HepG2 (cell line): ENCODE data around the gene EIF1. TPM values are rescaled to one million over a fixed set of nuclear protein-coding genes. Genes with fewer than 3 reads are reported as not detected.

Source experiments
- DR1 ChIP-seq: sonication (generic); formaldehyde crosslinking; IDR thresholded peaks from 2 replicates; pipeline ENCODE4 v1.8.0; 2021; ENCODE audit warnings: mild to moderate bottlenecking, missing genetic modification reagents, inconsistent platforms
- ELF3 ChIP-seq: IDR thresholded peaks from 2 replicates; pipeline ENCODE4 v1.6.1; 2016; ENCODE audit warnings: missing genetic modification reagents, missing compliant biosample characterization
- FLYWCH1 ChIP-seq: sonication (generic); formaldehyde crosslinking; IDR thresholded peaks from 2 replicates; pipeline ENCODE4 v1.8.1; 2023; ENCODE audit warnings: mild to moderate bottlenecking, missing genetic modification reagents
- KMT2A ChIP-seq: sonication (generic); formaldehyde crosslinking; IDR thresholded peaks from 2 replicates; pipeline ENCODE4 v1.4.0; 2020; ENCODE audit warnings: missing genetic modification reagents
- MED1 ChIP-seq: sonication (generic); formaldehyde crosslinking; IDR thresholded peaks from 2 replicates; pipeline ENCODE4 v1.4.0; 2020; ENCODE audit warnings: missing genetic modification reagents
- PRPF4 ChIP-seq: fragments of 200-400 bp; formaldehyde crosslinking; IDR thresholded peaks from 2 replicates; pipeline ENCODE4 v1.6.1; 2016; ENCODE audit warnings: low read length, low read depth; ENCODE audit not compliant: poor library complexity, severe bottlenecking
- REL ChIP-seq: sonication (generic); formaldehyde crosslinking; conservative IDR thresholded peaks from 2 replicates; pipeline ENCODE4 v1.8.0; 2022; ENCODE audit warnings: mild to moderate bottlenecking, missing genetic modification reagents, moderate library complexity
- RELA ChIP-seq: sonication (generic); formaldehyde crosslinking; IDR thresholded peaks from 2 replicates; pipeline ENCODE4 v1.4.0; 2020; ENCODE audit warnings: missing genetic modification reagents
- SALL2 ChIP-seq: sonication (generic); formaldehyde crosslinking; IDR thresholded peaks from 2 replicates; pipeline ENCODE4 v1.8.1; 2023; ENCODE audit warnings: mild to moderate bottlenecking, missing genetic modification reagents, inconsistent platforms
- TCF7 ChIP-seq: sonication (generic); IDR thresholded peaks from 2 replicates; pipeline ENCODE4 v1.6.1; 2016; ENCODE audit warnings: antibody characterized with exemption, low read depth
- THAP7 ChIP-seq: sonication (generic); formaldehyde crosslinking; IDR thresholded peaks from 2 replicates; pipeline ENCODE4 v1.8.1; 2023; ENCODE audit warnings: mild to moderate bottlenecking, missing genetic modification reagents
- ZEB1 ChIP-seq: IDR thresholded peaks from 2 replicates; pipeline ENCODE4 v1.6.1; 2012; ENCODE audit warnings: mild to moderate bottlenecking, low read depth, inconsistent platforms; ENCODE audit not compliant: insufficient replicate concordance
- ZFX ChIP-seq: sonication (generic); formaldehyde crosslinking; IDR thresholded peaks from 2 replicates; pipeline ENCODE4 v1.4.0; 2020; ENCODE audit warnings: mild to moderate bottlenecking, low read depth, missing genetic modification reagents, moderate library complexity
- ZKSCAN8 ChIP-seq: IDR thresholded peaks from 2 replicates; pipeline ENCODE4 v1.6.1; 2016; ENCODE audit warnings: borderline replicate concordance, missing genetic modification reagents, missing compliant biosample characterization
- ZNF225 ChIP-seq: sonication (generic); formaldehyde crosslinking; IDR thresholded peaks from 2 replicates; pipeline ENCODE4 v1.4.0; 2020; ENCODE audit warnings: mild to moderate bottlenecking, missing genetic modification reagents
- ZNF367 ChIP-seq: sonication (generic); formaldehyde crosslinking; IDR thresholded peaks from 2 replicates; pipeline ENCODE4 v1.4.0; 2020; ENCODE audit warnings: missing genetic modification reagents, borderline replicate concordance
- ZNF501 ChIP-seq: sonication (generic); formaldehyde crosslinking; IDR thresholded peaks from 2 replicates; pipeline ENCODE4 v1.5.1; 2020; ENCODE audit warnings: mild to moderate bottlenecking, moderate library complexity, missing genetic modification reagents
- ZNF549 ChIP-seq: sonication (generic); formaldehyde crosslinking; IDR thresholded peaks from 2 replicates; pipeline ENCODE4 v1.5.0; 2020; ENCODE audit warnings: missing genetic modification reagents
- ZNF660 ChIP-seq: sonication (generic); formaldehyde crosslinking; IDR thresholded peaks from 2 replicates; pipeline ENCODE4 v1.5.1; 2020; ENCODE audit warnings: mild to moderate bottlenecking, low read depth, missing genetic modification reagents, borderline replicate concordance
- ZNF703 ChIP-seq: sonication (generic); formaldehyde crosslinking; IDR thresholded peaks from 2 replicates; pipeline ENCODE4 v1.5.1; 2020; ENCODE audit warnings: missing genetic modification reagents, mild to moderate bottlenecking, moderate library complexity, borderline replicate concordance
- polyA plus RNA-seq, 8 experiments: library from polyadenylated mRNA; depleted of rRNA in 3 of 8; stranded (reverse) in 7 of 8; unstranded in 1 of 8; fragments of >200 nt; fragmentation: Illumina TruSeq in 4 of 8; extraction: Trizol in 4 of 8; gene quantifications; 2 replicates each; pipeline versions ENCODE4 v1.2.1 to v1.2.3, GENCODE V29; 2011 to 2016; ENCODE audit warnings: low read depth in 4 of 8, missing spikeins in 1 of 8, mixed read lengths in 1 of 8; ENCODE audit not compliant: insufficient read depth in 1 of 8
- total RNA-seq, 5 experiments: library from RNA; depleted of rRNA; stranded (reverse); fragments of >200 nt; fragmentation: Illumina TruSeq; extraction: Trizol; gene quantifications; 2 replicates each; pipeline ENCODE4 v1.2.3, GENCODE V29; 2016; ENCODE audit warnings: low read depth in 1 of 5
- TF ChIP-seq, protein P1 (sequence below), 2 experiments: sonication (generic) in 1 of 2; formaldehyde crosslinking in 1 of 2; IDR thresholded peaks; 2 replicates each; pipeline versions ENCODE4 v1.4.0 to v1.6.1; 2018 to 2020; ENCODE audit warnings: missing genetic modification reagents in 2 of 2, borderline replicate concordance in 1 of 2, low read depth in 1 of 2, mild to moderate bottlenecking in 1 of 2, missing biosample characterization in 1 of 2
- TF ChIP-seq, protein P2 (sequence below): sonication (generic); formaldehyde crosslinking; IDR thresholded peaks from 2 replicates; pipeline ENCODE4 v1.4.0; 2020; ENCODE audit warnings: missing genetic modification reagents

Gene EIF1
- total and polyA plus RNA-seq, 2 of the 13 experiments (the other 11 are each of a cell fraction or from before 2014, with no cell fraction given), result 147 to 517 TPM

GRCh38 chr17:41665566-41666236 lies 23.0 kb upstream of the EIF1 start (continued):
- TF ChIP-seq, protein P1, sequence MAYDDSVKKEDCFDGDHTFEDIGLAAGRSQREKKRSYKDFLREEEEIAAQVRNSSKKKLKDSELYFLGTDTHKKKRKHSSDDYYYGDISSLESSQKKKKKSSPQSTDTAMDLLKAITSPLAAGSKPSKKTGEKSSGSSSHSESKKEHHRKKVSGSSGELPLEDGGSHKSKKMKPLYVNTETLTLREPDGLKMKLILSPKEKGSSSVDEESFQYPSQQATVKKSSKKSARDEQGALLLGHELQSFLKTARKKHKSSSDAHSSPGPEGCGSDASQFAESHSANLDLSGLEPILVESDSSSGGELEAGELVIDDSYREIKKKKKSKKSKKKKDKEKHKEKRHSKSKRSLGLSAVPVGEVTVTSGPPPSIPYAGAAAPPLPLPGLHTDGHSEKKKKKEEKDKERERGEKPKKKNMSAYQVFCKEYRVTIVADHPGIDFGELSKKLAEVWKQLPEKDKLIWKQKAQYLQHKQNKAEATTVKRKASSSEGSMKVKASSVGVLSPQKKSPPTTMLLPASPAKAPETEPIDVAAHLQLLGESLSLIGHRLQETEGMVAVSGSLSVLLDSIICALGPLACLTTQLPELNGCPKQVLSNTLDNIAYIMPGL (CRISPR knock-in tag; IDR thresholded peaks at IDR 0.05; ENCODE audit: borderline replicate concordance in 1 of 2, low read depth in 1 of 2), result peak; percentile 96 to 99
- TF ChIP-seq SALL2 (peak; percentile 40; the same call in 1 of the 2 replicates), ZNF703 (no peak), ELF3 (CRISPR knock-in tag) (peak; percentile 53), ZNF225 (CRISPR knock-in tag) (0 out of 2 replicates have a peak, but pooled peaks have one; percentile 37), ZKSCAN8 (CRISPR knock-in tag) (peak; percentile 75; the same call in 1 of the 2 replicates), PRPF4 (no peak), TCF7 (no peak), ZEB1 (peak; percentile 21), FLYWCH1 (CRISPR knock-in tag) (no peak), ZNF367 (CRISPR knock-in tag) (no peak), MED1 (CRISPR knock-in tag) (no peak; the same call in 1 of the 2 replicates), DR1 (CRISPR knock-in tag) (no peak), REL (CRISPR knock-in tag) (no peak), RELA (CRISPR knock-in tag) (no peak), ZNF549 (CRISPR knock-in tag) (no peak), KMT2A (CRISPR knock-in tag) (no peak), ZNF501 (CRISPR knock-in tag) (peak; percentile 81), ZFX (peak; percentile 68; the same call in 1 of the 2 replicates), THAP7 (CRISPR knock-in tag) (0 out of 2 replicates have a peak, but pooled peaks have one; percentile 58), ZNF660 (no peak)
- TF ChIP-seq, protein P2, sequence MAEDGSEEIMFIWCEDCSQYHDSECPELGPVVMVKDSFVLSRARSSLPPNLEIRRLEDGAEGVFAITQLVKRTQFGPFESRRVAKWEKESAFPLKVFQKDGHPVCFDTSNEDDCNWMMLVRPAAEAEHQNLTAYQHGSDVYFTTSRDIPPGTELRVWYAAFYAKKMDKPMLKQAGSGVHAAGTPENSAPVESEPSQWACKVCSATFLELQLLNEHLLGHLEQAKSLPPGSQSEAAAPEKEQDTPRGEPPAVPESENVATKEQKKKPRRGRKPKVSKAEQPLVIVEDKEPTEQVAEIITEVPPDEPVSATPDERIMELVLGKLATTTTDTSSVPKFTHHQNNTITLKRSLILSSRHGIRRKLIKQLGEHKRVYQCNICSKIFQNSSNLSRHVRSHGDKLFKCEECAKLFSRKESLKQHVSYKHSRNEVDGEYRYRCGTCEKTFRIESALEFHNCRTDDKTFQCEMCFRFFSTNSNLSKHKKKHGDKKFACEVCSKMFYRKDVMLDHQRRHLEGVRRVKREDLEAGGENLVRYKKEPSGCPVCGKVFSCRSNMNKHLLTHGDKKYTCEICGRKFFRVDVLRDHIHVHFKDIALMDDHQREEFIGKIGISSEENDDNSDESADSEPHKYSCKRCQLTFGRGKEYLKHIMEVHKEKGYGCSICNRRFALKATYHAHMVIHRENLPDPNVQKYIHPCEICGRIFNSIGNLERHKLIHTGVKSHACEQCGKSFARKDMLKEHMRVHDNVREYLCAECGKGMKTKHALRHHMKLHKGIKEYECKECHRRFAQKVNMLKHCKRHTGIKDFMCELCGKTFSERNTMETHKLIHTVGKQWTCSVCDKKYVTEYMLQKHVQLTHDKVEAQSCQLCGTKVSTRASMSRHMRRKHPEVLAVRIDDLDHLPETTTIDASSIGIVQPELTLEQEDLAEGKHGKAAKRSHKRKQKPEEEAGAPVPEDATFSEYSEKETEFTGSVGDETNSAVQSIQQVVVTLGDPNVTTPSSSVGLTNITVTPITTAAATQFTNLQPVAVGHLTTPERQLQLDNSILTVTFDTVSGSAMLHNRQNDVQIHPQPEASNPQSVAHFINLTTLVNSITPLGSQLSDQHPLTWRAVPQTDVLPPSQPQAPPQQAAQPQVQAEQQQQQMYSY (CRISPR knock-in tag), result no peak
